ENCODE measurements around the gene TCN1.
"Not testable (repeated sequence)": the region's sequence is repeated elsewhere in the genome, so short reads cannot be mapped to it uniquely, and the experiment has no call there.

TCN1 gene

DNA sequence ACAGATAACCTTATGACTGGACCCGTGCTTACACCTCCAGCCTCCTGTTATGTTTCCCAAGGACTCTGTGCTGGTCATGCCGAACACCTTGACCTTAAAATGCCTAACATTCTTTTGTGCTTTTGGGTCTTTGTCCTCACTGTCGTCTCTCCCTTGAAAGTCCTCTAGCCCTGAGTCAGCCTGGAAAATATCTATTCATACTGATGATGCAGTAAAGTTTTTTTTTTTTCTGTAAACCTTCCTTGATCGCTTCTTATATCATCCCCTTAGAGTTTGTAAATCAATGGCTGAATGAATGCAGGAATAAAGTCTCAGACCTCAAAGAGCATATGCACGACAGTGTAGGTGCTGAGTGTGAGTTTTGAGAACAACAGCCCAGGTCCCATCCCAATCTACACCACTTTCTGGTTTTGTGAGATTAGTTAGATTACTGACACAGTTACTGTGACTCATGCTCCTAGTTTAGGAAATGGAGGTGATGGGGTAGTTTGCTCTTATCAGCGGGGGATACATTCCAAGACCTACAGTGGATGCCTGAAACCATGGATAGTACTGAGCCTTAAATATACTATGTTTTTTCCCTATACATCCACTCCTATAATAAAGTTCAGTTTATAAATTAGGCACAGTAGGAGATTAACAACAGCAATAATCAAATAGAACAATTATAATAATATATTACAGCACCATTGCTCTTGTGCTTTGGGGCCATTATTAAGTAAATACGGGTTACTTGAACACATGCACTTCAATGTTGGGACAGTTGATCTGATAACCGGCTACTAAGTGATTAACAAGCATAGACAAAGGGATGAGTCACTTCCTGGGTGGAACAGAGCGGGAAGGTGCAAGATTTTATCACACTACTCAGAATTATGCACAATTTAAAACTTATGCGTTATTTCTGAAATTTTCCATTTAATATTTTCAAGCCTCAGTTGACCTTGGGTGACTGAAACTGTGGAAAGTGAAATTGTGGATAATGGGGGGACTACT lies 8.6 kb downstream of the TCN1 start:
- DNase-seq (ENCODE audit: low read depth): no peak

- DNase-seq (ENCODE audit: low read depth): no peak
Observed at GRCh38 chr11:59854871-59855270, 11.4 kb downstream of the TCN1 start.

GRCh38 chr11:59851416-59851815 lies 14.9 kb downstream of the TCN1 start:
- not testable (repeated sequence) for DNase-seq (ENCODE audit: low read depth)

GRCh38 chr11:59849551-59849950 lies 16.7 kb downstream of the TCN1 start:
- not testable (repeated sequence) for DNase-seq (ENCODE audit: low read depth)

GRCh38 chr11:59849129-59849528 lies 17.2 kb downstream of the TCN1 start:
- no peak for DNase-seq (ENCODE audit: low read depth)

DNA sequence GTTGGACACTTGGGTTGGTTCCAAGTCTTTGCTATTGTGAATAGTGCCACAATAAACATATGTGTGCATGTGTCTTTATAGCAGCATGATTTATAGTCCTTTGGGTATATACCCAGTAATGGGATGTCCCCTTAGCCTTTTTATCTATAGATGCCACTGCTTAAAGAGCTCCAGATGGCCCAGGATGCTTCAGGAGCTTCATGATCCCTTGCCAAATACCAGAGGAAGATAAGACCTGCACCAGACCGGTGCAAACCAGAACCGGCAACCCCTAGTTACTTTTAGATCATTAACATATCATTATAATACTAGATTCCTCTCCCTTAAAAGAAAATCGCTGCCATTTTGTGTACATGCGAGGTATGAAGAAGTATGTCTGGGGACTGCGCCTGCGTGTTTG lies 17.8 kb downstream of the TCN1 start:
- DNase-seq (ENCODE audit: low read depth): not testable (repeated sequence)

DNA sequence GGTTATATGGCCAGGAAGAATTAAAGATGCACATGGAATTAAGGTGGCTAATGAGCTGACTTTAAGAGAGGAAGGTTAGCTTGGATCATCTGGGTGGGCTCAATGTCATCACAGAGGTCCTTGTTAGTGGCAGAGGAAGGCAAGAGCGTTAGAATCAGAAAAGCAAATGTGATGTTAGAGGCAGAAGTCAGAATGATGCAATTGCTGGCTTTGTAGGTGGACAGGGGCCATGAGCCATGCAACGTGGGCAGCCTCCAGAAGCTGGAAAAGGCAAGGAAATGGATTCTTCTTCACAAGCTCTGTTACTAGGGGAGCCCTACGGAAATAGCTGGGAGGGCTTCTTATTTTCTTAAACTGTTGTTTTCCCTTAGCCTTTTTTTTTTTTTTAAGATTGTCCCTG lies 18.7 kb downstream of the TCN1 start:
- no peak for DNase-seq (ENCODE audit: low read depth)

DNA sequence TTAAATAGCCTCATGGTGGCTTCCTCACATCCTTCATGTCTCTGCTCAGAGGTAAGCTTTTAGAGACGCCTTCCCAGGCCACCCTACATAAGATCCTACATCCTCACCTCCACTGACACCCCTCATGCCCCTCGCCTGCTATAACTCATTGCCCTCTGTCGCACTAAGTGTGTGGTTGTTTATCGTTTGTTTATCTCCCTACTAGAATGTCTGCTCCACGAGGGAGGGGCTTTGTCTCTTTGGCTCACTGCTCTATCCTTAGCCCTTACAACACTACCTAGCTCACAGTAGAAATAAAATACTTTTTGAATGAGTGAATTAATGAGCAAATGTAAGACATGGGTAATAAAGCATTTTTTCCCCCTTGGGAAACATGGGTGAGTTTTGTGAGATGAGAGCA lies 19.7 kb downstream of the TCN1 start:
- no peak for DNase-seq (ENCODE audit: low read depth)

DNA sequence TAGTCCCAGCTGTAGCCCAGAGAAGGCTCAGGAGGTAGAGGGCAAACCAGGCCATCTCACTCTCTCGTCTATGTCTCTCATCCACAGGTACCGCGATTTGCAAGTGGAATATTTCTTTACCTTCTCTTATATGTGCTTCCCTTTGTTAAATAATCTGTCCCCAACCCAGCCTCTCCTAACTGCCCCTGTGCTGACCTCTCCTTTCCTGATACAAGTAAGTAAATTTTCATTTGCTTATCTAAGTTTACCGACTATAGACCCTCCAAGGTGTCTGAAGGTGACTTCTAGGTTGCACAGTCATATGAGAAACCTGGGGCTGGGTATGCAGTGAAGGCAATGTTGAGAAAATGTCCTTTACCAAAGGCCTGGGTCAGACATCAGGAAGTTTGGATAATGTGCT lies 20.9 kb downstream of the TCN1 start, which contains the start of gene CBLIF:
Gene CBLIF, minus strand, starts transcription at position 101 of the 400 bp plus-strand sequence. Its CDS starts 46 bp downstream, at position 55.
- no peak for DNase-seq (ENCODE audit: low read depth)

GRCh38 chr11:59842316-59842715 lies 24.0 kb downstream of the TCN1 start:
- DNase-seq (ENCODE audit: low read depth): no peak

- no peak for DNase-seq (ENCODE audit: low read depth)
Observed at GRCh38 chr11:59841514-59841913, 24.8 kb downstream of the TCN1 start.

- DNase-seq (ENCODE audit: low read depth): no peak
Observed at GRCh38 chr11:59839615-59840014, 26.7 kb downstream of the TCN1 start.

DNA sequence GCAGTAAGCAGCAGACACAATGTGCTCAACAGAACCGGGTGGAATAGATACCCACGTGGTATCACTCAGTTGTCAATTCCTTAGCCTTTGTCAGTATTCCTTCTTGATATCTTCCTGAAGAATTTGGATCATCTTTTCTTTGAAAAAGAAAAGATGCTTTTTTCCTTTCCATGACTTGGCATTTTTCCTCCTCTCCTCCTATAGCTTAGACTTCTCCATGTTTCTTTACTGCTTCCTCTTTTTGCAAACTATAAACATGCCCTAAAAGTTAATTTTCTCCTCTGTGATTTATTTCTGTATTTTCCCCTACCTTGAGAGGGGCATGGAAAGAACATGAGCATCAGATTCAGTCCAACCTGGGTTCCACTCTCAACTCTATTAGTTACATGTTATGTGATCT lies 32.7 kb downstream of the TCN1 start:
- DNase-seq (ENCODE audit: low read depth): no peak

DNA sequence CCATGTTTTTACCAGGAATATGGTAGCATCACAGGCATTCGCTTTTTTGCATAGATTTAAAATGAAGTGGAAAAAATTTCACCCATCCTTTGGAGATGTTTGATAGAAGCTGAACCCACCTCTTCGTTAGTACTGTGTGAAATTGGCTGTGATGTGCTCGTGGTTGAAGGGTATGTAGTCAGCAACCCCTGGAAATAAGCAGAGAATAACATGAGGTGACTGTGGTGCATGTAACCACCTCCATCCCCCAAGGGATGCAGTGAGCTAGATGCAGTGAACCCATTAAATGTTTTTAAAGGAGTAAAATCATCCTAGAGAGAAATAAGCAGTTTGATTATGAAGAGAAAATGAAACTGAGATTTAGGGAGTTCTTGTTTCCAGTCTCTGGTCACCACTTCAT lies 36.9 kb downstream of the TCN1 start:
- DNase-seq (ENCODE audit: low read depth): no peak

DNA sequence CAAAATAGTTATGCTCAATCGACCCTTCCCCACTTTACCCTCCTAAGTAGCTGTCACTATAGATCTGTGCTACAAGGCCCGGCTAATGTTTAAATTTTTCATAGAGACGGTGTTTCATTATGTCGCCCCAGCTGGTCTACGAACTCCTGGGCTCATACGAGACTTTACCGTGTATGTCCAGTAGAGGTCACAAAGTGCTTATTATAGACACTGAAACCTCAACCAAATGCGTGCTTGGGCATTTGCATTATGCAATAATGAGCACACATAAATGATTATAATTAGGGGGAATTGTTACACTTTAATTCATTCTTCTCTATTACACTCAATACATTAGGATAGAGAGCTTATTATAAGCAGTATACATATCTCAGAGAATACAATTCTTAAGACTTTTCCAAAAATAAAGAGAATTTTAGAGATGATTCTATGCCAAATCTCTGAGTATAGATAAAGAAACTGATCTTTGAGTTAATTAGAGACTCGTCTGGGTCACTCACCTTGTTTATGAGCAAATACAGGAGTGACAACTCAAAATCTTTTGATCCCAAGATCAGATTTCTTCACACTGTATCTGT lies 43.2 kb downstream of the TCN1 start:
- no peak for DNase-seq (ENCODE audit: low read depth)

- DNase-seq (ENCODE audit: low read depth): no peak
Observed at GRCh38 chr11:59818572-59818971, 47.7 kb downstream of the TCN1 start.

DNA sequence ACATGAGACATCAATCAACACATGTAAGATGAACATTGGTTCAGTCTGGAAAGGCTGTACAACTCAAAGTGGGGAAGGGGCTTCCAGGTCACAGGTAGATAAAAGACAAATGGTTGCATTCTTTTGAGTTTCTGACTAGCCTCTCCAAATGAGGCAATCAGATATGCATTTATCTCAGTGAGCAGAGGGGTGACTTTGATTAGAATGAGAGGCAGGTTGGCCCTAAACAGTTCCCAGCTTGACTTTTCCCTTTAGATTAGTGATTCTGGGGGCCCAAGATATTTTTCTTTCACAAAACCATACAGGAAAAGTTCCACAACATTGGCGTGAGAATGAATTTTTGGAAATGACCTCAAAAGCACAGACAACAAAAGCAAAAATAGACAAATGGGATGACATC lies 49.9 kb downstream of the TCN1 start:
- DNase-seq (ENCODE audit: low read depth): not testable (repeated sequence)

DNA sequence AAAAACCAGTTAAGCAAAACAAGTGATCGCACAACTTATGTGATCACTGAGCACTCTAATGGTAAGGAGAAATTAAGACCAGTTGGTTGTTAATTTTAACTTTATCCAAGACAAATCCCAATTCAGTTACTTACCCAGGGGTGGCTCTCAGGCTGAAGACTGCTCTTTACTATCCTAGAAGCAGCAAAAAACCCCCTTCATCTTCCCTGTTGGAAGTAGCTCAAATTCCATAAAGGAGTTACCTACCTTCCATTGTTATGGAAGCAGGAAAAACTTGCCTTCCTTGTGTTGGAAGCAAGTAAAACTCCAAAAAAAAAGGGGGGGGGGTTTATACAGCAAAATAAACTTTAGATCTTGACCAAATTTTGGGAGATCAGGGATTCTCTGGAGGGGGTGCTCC lies 50.5 kb downstream of the TCN1 start:
- DNase-seq (ENCODE audit: low read depth): no peak

DNA sequence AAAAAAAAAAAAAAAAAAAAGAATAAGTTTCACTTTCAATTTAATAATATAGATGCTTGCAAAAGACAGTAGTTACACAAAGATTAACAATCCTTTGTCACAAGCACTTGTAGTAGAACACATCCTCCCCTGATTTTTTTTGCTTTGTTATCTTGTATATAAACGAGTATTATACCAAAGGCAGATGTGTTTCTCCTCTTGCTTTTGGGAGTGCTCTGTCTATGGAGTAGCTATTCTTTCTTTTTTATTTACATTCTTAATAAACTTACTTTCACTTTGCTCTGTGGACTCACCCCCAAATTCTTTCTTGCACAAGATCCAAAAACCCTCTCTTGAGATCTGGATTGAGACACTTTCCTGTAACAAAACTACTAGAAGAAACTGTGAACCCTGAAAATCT lies 52.3 kb downstream of the TCN1 start:
- DNase-seq (ENCODE audit: low read depth): no peak

GRCh38 chr11:59813364-59813763 lies 52.9 kb downstream of the TCN1 start:
- no peak for DNase-seq (ENCODE audit: low read depth)

GRCh38 chr11:59812220-59812619 lies 54.1 kb downstream of the TCN1 start:
- DNase-seq (ENCODE audit: low read depth): no peak

DNA sequence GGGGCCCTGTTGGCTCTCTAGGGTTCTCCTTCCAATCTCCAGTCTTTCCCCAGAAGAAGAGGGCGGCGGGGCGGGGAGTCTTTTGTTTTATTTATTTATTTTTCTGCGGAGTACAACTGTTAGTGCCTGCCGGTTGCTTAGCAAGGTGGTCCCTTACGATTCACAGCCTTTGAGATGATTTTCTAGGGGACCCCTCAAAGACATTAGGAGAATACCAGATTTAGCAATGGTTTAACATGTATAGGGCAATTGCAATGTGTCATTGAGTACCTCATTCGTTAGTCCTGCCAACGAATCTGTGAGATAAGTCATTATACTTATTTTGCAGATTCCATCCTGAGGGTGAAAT lies 55.4 kb downstream of the TCN1 start:
- DNase-seq (ENCODE audit: low read depth): no peak

- DNase-seq (ENCODE audit: low read depth): peak; percentile 81
Observed at GRCh38 chr11:59810189-59810910, 55.9 kb downstream of the TCN1 start, which contains the start of gene MRPL16. Gene MRPL16, minus strand, starts transcription at chr11:59810778. Its CDS starts 120 bp downstream, at chr11:59810658.
